Activated CD4-positive, alpha-beta memory T cell treated with anti-CD3 and anti-CD28 coated beads for 36 hours (primary cell): ENCODE data around the gene MKRN2OS. TPM values are rescaled to one million over a fixed set of nuclear protein-coding genes. Genes with fewer than 3 reads are reported as not detected.

Source experiments
- CTCF ChIA-PET: fragments of 350-600 bp; sonication (Branson Sonifier 250); formaldehyde crosslinking; loops from one replicate; lab custom pipeline; 2021; ENCODE audit warnings: antibody characterized with exemption, inconsistent platforms; lab: Charles Lee
- POLR2A ChIA-PET: fragments of 350-600 bp; sonication (Branson Sonifier 250); formaldehyde crosslinking; loops from one replicate; lab custom pipeline; 2021; ENCODE audit warnings: antibody characterized with exemption; lab: Charles Lee
- DNase-seq: peaks from one replicate; pipeline ENCODE4 v3.0.0-alpha.2; 2020
- H3K27ac Mint-ChIP-seq: one replicate; pipeline ENCODE4 v1.8.0; 2021; ENCODE audit warnings: mixed read lengths
- H3K27me3 Mint-ChIP-seq: one replicate; pipeline ENCODE4 v1.8.0; 2021; ENCODE audit warnings: mixed read lengths
- H3K36me3 Mint-ChIP-seq: one replicate; pipeline ENCODE4 v1.8.0; 2021; ENCODE audit warnings: mixed read lengths
- H3K4me1 Mint-ChIP-seq: one replicate; pipeline ENCODE4 v1.8.0; 2021; ENCODE audit warnings: low read depth, mixed read lengths
- H3K4me3 Mint-ChIP-seq: one replicate; pipeline ENCODE4 v1.8.0; 2021; ENCODE audit warnings: mild to moderate bottlenecking, mixed read lengths
- H3K9me3 Mint-ChIP-seq: one replicate; pipeline ENCODE4 v1.8.0; 2021; ENCODE audit warnings: mixed read lengths
- intact Hi-C: fragments of 100-400 bp; cut with micrococcal nuclease; formaldehyde crosslinking; loops from one replicate; pipeline ENCODE4 v1.15.1; 2023
- total RNA-seq, 2 experiments: library from RNA; stranded (reverse); gene quantifications; one replicate each; pipeline ENCODE4 v1.2.3, GENCODE V29; 2021

Gene MKRN2OS, protein sequence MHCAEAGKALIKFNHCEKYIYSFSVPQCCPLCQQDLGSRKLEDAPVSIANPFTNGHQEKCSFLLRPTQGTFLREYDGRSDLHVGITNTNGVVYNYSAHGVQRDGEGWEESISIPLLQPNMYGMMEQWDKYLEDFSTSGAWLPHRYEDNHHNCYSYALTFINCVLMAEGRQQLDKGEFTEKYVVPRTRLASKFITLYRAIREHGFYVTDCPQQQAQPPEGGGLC
- total RNA-seq = not detected

DNA sequence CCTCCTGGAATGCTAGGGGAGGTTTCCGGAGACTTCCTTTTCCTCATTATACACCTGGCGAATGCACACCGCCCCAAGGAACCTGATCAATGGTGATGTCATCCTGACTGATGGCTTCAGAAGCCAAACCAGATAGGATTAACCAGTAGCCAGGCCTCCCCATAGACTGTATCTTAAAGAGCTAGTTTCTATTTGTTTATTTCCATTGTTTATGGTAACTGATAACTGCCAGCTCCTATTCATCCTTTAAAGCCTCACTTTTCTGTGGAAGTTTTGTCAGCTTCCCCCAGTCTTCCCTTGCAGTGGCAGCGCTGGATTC is at the start of gene MKRN2OS:
Gene MKRN2OS (minus strand): TSS at position 27 of the 319 bp plus-strand sequence. CDS start 35 bp downstream, outside the sequence.
- no peak within 1 kb of the TSS for H3K27ac Mint-ChIP-seq
- CTCF ChIA-PET = interaction anchor here (0.6 to 1.3 kb wide), 2 partner anchors 9 to 32 kb away, joined by 3 to 5 read pairs; no protein-coding TSS in a partner anchor
- peaks cover 3% of the 10 kb centered on the region for H3K27me3 Mint-ChIP-seq
- H3K36me3 Mint-ChIP-seq = no peaks in the 10 kb centered on the region
- H3K9me3 Mint-ChIP-seq = no peaks in the 10 kb centered on the region
- H3K4me1 Mint-ChIP-seq = no peaks in the 10 kb centered on the region
- DNase-seq = no peak
- POLR2A ChIA-PET = no interaction called here
- H3K4me3 Mint-ChIP-seq = no peak within 1 kb of the TSS
- intact Hi-C loops = no loop called here

DNA sequence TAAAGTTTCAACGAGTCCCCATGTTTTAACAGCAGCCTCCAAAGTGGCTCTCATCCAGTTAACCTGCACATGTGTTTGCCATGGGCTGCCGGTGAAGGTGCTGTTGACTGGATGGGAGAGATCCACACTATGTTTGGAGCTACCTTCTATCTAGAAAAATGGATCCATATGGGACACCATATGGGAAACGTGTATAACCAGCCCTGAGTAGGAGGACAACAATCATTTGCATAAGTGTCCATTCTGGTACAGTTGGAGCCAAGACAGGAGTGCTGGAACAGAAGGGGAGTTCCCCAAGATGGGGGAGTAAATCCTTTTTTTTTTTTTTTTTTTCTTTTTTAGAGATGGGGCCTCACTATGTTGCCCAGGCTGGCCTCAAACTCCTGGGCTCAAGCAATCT is 48.2 kb upstream of the MKRN2OS start:
- H3K4me1 Mint-ChIP-seq = no peaks in the 10 kb centered on the region
- no peaks in the 10 kb centered on the region for H3K27me3 Mint-ChIP-seq
- DNase-seq = no peak
- CTCF ChIA-PET = no interaction called here
- H3K9me3 Mint-ChIP-seq = no peaks in the 10 kb centered on the region
- H3K36me3 Mint-ChIP-seq = peaks cover 46% of the 10 kb centered on the region
- no peak overlapping the region for H3K4me3 Mint-ChIP-seq
- intact Hi-C loops = no loop called here
- POLR2A ChIA-PET = interaction anchor here (1.2 kb wide), 1 partner anchor 9 kb away, joined by 4 read pairs; no protein-coding TSS in a partner anchor
- no peak overlapping the region for H3K27ac Mint-ChIP-seq

DNA sequence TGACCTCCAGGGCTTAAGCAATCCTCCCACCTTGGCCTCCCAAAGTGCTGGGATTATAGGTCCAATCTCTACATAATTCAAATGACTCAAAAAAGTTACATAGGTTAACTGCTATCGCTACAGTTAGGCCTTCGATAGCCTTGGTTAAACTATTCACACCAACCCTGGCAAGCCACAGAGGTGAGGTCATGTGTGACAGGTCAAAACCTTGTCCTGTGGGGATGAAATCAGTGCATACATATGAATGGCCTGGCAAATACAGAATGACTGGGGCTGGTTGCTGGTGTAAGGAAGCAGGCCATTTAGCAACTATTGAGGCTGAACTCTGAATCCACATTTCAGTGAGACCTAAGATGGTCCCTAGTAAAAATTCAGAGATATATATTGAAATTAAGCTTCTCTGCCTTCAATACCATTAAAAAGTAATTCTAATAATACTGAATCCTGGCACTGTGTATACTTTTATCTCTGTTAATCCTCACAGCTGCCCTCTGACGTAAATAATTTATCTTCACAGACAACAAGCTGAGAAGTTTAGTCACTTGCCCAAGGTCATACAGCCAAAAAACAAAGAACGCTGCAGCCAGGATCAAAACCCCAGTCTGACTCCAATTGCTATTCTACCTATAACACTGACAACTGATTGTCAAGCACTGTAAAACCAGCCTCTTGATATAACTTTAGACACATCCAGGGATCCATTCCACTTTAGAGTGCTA is 46.9 kb upstream of the MKRN2OS start:
- Mint-ChIP-seq H3K4me1 (no peaks in the 10 kb centered on the region), H3K9me3 (no peaks in the 10 kb centered on the region), H3K4me3 (no peak overlapping the region), H3K36me3 (peaks cover 46% of the 10 kb centered on the region), H3K27me3 (no peaks in the 10 kb centered on the region), H3K27ac (no peak overlapping the region)
- CTCF ChIA-PET = no interaction called here
- DNase-seq = no peak
- POLR2A ChIA-PET = no interaction called here
- intact Hi-C loops = no loop called here

DNA sequence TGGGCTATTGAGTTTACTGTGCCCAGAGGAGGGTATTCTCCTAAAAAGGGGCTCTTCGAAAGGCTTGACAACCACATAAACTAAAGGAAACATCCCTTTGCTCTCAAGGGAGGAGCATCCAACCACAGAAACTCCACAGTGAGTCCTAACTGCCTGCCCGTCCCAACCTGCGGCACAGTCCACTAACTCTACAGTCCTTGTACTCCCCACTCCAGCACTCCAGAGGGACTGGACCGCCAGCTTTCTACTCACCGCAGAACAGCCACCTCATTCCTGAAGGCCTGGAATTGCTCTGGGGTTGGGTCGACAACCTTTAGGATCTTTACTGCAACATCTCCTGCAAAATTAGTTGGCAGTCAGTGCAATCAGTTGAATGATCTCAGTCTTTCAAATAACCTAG is 46.2 kb upstream of the MKRN2OS start:
- no peak overlapping the region for H3K4me3 Mint-ChIP-seq
- no peaks in the 10 kb centered on the region for H3K4me1 Mint-ChIP-seq
- intact Hi-C loops = no loop called here
- ChIA-PET POLR2A (no interaction called here), CTCF (no interaction called here)
- H3K27ac Mint-ChIP-seq = peak overlapping the region; percentile 49
- no peaks in the 10 kb centered on the region for H3K27me3 Mint-ChIP-seq
- peaks cover 43% of the 10 kb centered on the region for H3K36me3 Mint-ChIP-seq
- DNase-seq = no peak
- no peaks in the 10 kb centered on the region for H3K9me3 Mint-ChIP-seq

DNA sequence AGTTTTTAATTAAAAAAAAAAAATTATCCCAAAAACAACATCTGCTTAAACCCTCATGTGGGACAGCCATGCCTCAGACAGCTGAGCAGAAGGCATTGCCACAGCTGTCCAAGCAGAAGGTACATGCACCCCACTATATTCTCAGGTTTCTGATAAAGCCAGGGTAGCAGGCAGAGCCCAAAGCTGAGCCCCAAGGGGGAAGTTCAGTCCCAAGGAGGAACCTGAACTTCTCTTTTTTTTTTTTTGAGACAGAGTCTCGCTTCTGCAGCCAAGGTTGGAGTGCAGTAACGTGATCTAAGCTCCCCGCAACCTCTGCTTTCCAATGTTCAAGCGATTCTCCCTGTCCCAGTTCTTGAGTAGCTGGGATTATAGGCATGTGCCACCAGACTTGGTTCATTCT is 44.8 kb upstream of the MKRN2OS start:
- Mint-ChIP-seq H3K27ac (no peak overlapping the region), H3K27me3 (no peaks in the 10 kb centered on the region), H3K9me3 (no peaks in the 10 kb centered on the region), H3K4me1 (no peaks in the 10 kb centered on the region), H3K36me3 (peaks cover 46% of the 10 kb centered on the region), H3K4me3 (no peak overlapping the region)
- ChIA-PET CTCF (no interaction called here), POLR2A (no interaction called here)
- no peak for DNase-seq
- intact Hi-C loops = no loop called here

DNA sequence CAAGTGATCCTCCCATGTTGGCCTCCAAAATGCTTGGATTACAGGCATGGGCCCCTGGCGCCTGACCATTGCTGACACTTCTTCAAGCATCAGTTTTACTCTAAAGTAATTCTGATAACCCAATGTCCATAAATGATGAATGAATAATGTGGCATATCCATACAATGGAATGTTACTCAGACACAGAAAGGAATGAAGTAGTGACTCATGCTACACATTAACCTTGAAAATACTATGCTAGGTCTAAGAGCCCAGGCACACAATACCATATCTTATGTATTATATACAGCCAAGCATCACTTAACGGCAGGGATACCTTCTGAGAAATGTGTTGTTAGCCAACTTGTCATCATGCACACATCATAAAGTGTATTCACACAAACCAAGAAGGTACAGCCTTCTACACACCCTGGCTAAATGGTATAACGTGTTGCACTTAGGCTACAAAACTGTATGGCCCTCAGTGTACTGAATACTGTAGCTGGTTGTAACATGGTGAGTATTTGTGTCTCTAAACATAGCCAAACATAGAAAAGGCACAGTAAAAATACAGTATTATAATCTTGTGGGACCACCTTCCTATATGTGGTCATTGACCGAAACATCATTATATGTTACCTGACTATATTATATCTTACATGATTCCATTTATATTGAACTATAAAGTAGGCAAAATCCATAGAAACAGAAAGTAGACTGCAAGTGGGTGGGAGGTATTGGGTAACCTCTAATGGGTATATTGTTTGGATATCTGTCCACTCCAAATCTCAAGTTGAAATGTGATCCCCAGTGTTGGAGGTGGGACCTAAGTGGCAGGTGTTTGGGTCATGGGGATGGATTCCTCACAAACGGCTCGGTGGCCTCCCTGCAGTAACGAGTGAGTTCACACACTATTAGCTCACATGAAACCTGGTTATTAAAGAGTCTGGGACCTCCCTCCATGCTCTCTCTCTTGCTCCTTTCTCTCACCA is 43.0 kb upstream of the MKRN2OS start:
- Mint-ChIP-seq H3K9me3 (no peaks in the 10 kb centered on the region), H3K36me3 (peaks cover 41% of the 10 kb centered on the region), H3K4me3 (no peak overlapping the region), H3K27ac (peak overlapping the region; percentile 33), H3K4me1 (no peaks in the 10 kb centered on the region), H3K27me3 (no peaks in the 10 kb centered on the region)
- ChIA-PET POLR2A (no interaction called here), CTCF (no interaction called here)
- intact Hi-C loops = no loop called here
- DNase-seq = no peak

DNA sequence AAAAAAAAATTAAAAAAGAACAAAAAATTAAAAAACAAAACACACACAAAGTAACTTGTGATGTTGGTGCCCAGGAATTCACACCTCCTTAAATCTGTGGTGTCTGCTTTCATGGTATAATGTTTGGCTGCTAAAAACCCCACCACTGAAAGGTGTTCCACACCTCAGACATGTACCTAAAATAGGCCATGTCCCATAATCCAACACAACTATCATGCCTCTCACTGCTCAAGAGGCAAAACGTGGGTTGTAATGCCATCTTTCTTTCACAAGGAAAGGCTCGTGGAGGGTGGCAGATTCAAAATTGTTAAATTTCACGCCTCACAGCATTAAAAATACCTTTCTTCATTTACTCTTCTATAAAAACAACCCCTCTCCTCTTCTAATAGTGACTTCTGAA is 41.1 kb upstream of the MKRN2OS start:
- ChIA-PET POLR2A (no interaction called here), CTCF (no interaction called here)
- DNase-seq = no peak
- intact Hi-C loops = no loop called here
- H3K9me3 Mint-ChIP-seq = no peaks in the 10 kb centered on the region
- no peaks in the 10 kb centered on the region for H3K4me1 Mint-ChIP-seq
- H3K27ac Mint-ChIP-seq = no peak overlapping the region
- H3K4me3 Mint-ChIP-seq = no peak overlapping the region
- peaks cover 41% of the 10 kb centered on the region for H3K36me3 Mint-ChIP-seq
- H3K27me3 Mint-ChIP-seq = no peaks in the 10 kb centered on the region

DNA sequence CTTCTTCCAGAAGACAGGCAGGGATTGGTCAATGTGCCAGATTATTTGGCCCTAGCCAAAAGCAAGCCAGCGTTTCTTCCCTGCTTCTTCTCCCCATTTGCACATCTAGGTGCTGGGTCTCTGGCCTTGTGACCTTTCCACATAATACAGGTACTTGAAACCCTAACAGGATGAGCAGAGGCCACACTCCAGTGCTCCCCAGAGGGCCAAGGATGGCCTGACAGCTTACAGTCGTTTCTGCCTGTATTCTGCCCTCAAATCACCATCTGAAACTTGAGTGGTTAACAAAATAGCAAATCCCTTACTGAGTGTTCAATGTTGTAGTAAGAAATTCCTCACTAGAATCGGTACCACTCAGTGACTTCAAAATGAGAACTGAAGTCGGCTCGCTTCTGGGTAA is 40.7 kb upstream of the MKRN2OS start:
- no peak for DNase-seq
- intact Hi-C loops = no loop called here
- Mint-ChIP-seq H3K4me3 (no peak overlapping the region), H3K36me3 (peaks cover 40% of the 10 kb centered on the region), H3K27me3 (no peaks in the 10 kb centered on the region), H3K4me1 (no peaks in the 10 kb centered on the region), H3K27ac (no peak overlapping the region), H3K9me3 (no peaks in the 10 kb centered on the region)
- ChIA-PET CTCF (no interaction called here), POLR2A (no interaction called here)

DNA sequence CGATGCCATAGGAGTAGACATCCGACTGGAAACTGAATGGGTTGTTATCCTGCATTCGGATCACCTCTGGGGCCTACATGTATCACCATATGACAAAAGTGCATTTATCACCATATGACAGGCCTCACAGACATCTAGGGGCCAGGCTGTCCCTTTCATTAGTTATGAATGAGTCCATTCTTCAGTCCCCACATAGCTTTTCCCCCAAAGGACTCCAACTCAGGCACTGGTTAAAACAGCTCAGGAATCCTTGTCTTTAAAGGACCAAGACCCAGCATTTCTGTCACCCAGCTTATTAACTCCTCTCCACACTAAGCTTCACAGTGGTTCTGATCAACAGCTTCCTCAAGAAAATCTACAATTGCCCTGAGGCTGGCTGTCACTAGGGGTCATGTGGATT is 39.9 kb upstream of the MKRN2OS start:
- Mint-ChIP-seq H3K36me3 (peaks cover 37% of the 10 kb centered on the region), H3K9me3 (no peaks in the 10 kb centered on the region), H3K27me3 (no peaks in the 10 kb centered on the region), H3K27ac (no peak overlapping the region), H3K4me1 (no peaks in the 10 kb centered on the region), H3K4me3 (no peak overlapping the region)
- intact Hi-C loops = no loop called here
- no peak for DNase-seq
- ChIA-PET CTCF (no interaction called here), POLR2A (interaction anchor here (0.8 to 1.8 kb wide), 2 partner anchors 9 to 13 kb away, joined by 3 to 4 read pairs; no protein-coding TSS in a partner anchor)

DNA sequence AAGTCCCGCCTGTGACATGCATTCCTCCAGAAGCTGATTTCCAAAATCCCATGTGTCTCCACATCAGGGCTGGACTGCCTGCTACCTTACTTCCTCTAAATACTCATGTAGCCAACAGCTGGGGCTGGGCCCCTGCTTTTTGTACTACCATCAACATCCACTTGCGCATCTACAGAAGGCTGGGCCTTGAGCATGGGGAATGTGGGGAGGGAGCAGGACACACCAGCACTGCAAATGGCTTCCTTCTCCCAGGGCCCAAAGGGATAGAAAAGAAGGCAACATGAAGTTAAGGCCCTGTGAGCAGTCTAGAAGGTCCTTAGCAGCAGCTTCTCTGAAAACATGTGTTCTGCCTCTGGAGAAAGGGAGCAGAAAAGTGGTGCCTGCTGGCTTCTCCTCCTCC is 38.8 kb upstream of the MKRN2OS start:
- Mint-ChIP-seq H3K4me1 (no peaks in the 10 kb centered on the region), H3K9me3 (no peaks in the 10 kb centered on the region), H3K36me3 (peaks cover 37% of the 10 kb centered on the region), H3K27me3 (no peaks in the 10 kb centered on the region), H3K4me3 (no peak overlapping the region), H3K27ac (peak overlapping the region; percentile 10)
- intact Hi-C loops = no loop called here
- no peak for DNase-seq
- CTCF ChIA-PET = no interaction called here
- POLR2A ChIA-PET = interaction anchor here (1.8 kb wide), 1 partner anchor 10 kb away, joined by 4 read pairs; no protein-coding TSS in a partner anchor

DNA sequence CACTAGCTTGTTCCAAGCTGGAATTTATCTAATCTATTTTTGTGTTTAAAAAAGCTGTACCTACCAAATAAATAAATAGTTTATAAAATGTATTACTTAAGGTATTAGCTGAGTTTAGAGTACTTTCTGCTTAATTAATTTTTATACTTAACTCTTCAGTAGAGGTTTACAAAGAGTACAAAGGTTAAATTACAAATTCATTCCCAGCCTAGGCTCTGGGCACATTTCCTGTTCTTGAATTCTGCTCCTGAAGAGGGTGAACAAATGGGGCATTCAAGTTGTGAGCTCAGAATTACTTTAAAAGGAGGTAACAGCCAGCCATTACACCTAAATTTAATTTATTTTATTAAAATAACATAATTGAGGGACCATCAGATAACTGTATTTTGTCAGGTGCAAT is 38.0 kb upstream of the MKRN2OS start:
- POLR2A ChIA-PET = no interaction called here
- H3K4me3 Mint-ChIP-seq = no peak overlapping the region
- CTCF ChIA-PET = no interaction called here
- peaks cover 37% of the 10 kb centered on the region for H3K36me3 Mint-ChIP-seq
- no peaks in the 10 kb centered on the region for H3K27me3 Mint-ChIP-seq
- H3K27ac Mint-ChIP-seq = no peak overlapping the region
- no peaks in the 10 kb centered on the region for H3K4me1 Mint-ChIP-seq
- DNase-seq = no peak
- H3K9me3 Mint-ChIP-seq = no peaks in the 10 kb centered on the region
- intact Hi-C loops = no loop called here

DNA sequence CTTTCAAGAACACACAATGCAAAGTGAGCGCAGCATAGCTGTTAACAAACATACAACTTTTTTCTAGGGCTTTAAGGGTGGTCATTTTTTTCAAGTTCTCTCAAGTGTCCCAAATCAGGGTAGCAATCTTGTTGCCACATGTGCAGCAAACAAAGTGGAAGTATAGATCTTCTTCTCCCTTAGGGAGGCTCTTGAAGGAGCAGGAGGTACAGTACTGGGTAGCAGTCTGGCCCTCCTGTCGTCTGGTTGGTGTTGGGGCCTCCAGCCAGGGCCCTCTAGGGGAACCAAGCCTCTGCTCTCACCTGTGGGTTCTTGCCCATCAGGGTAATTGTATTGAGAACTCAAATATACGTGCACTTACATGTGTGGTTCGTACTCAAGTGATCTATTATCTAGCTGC is 37.4 kb upstream of the MKRN2OS start:
- no peaks in the 10 kb centered on the region for H3K4me1 Mint-ChIP-seq
- no peak overlapping the region for H3K27ac Mint-ChIP-seq
- intact Hi-C loops = no loop called here
- no peaks in the 10 kb centered on the region for H3K27me3 Mint-ChIP-seq
- H3K4me3 Mint-ChIP-seq = no peak overlapping the region
- POLR2A ChIA-PET = no interaction called here
- no peaks in the 10 kb centered on the region for H3K9me3 Mint-ChIP-seq
- H3K36me3 Mint-ChIP-seq = peaks cover 37% of the 10 kb centered on the region
- CTCF ChIA-PET = no interaction called here
- DNase-seq = no peak
